CD4-positive, CD25-positive, alpha-beta regulatory T cell (primary cell): ENCODE data around the gene POLRMT. TPM values are rescaled to one million over a fixed set of nuclear protein-coding genes. Genes with fewer than 3 reads are reported as not detected.

Experiments
- ATAC-seq, 2 donors: fragments of 150-1000 bp; cut with Tn5 transposase; one replicate each; pipeline ENCODE4 v1.10.0; 2021; ENCODE audit warnings: low read depth in 2 of 2, moderate number of reproducible peaks in 2 of 2, moderate library complexity in 1 of 2
- DNase-seq, 3 donors: peaks; one replicate each; pipeline versions ENCODE4 v3.0.0 to v3.0.0-alpha.2; 2012 to 2022; ENCODE audit warnings: mixed read lengths in 1 of 3
- H3K27ac ChIP-seq: one replicate; pipeline ENCODE4 v1.7.0; 2013; ENCODE audit warnings: mild to moderate bottlenecking, low read length; ENCODE audit not compliant: insufficient read depth, poor library complexity, severe bottlenecking
- H3K27me3 ChIP-seq: one replicate; pipeline ENCODE4 v1.7.0; 2013; ENCODE audit warnings: low read length; ENCODE audit not compliant: control insufficient read depth, insufficient read depth
- H3K36me3 ChIP-seq: one replicate; pipeline ENCODE4 v1.7.0; 2013; ENCODE audit warnings: mild to moderate bottlenecking, low read length, moderate library complexity; ENCODE audit not compliant: control insufficient read depth, insufficient read depth
- H3K4me1 ChIP-seq: 2 replicates; pipeline ENCODE4 v1.7.0; 2013; ENCODE audit warnings: mild to moderate bottlenecking, low read length; ENCODE audit not compliant: insufficient read depth, control insufficient read depth, poor library complexity, severe bottlenecking
- H3K4me3 ChIP-seq: one replicate; pipeline ENCODE4 v1.7.0; 2013; ENCODE audit warnings: low read depth, mild to moderate bottlenecking, low read length, moderate library complexity
- H3K9me3 ChIP-seq, 2 experiments: 1 replicate in 1 of 2; 2 replicates in 1 of 2; pipeline ENCODE4 v1.7.0; 2013; ENCODE audit warnings: low read length in 2 of 2, mild to moderate bottlenecking in 1 of 2, moderate library complexity in 1 of 2; ENCODE audit not compliant: control insufficient read depth in 2 of 2
- H3K27ac Mint-ChIP-seq, 3 donors: one replicate each; pipeline ENCODE4 v1.8.0; 2020 to 2022; ENCODE audit warnings: mild to moderate bottlenecking in 3 of 3, mixed read lengths in 3 of 3, moderate library complexity in 2 of 3
- H3K27me3 Mint-ChIP-seq: one replicate; pipeline ENCODE4 v1.8.0; 2022; ENCODE audit warnings: mild to moderate bottlenecking, mixed read lengths
- H3K36me3 Mint-ChIP-seq: one replicate; pipeline ENCODE4 v1.8.0; 2020; ENCODE audit warnings: mixed read lengths
- H3K4me1 Mint-ChIP-seq, 4 donors: one replicate each; pipeline ENCODE4 v1.8.0; 2020 to 2022; ENCODE audit warnings: mixed read lengths in 4 of 4, mild to moderate bottlenecking in 1 of 4
- H3K4me3 Mint-ChIP-seq, 4 donors: one replicate each; pipeline ENCODE4 v1.8.0; 2020 to 2022; ENCODE audit warnings: mild to moderate bottlenecking in 4 of 4, mixed read lengths in 4 of 4, moderate library complexity in 3 of 4
- H3K9me3 Mint-ChIP-seq, 7 donors: one replicate each; pipeline ENCODE4 v1.8.0; 2020 to 2022; ENCODE audit warnings: mixed read lengths in 7 of 7, mild to moderate bottlenecking in 3 of 7, moderate library complexity in 2 of 7
- polyA plus RNA-seq, 4 donors: library from polyadenylated mRNA; unstranded; fragments of 300-500 nt; fragmentation: Illumina TruSeq; gene quantifications; one replicate each; pipeline ENCODE4 v1.2.3, GENCODE V29; 2021
- total RNA-seq: library from RNA; stranded (reverse); gene quantifications from one replicate; pipeline ENCODE4 v1.2.3, GENCODE V29; 2022

POLRMT gene
- total and polyA plus RNA-seq, 5 donors from 2014 or later, result 25.4 to 62.9 (median 35.8) TPM

DNA sequence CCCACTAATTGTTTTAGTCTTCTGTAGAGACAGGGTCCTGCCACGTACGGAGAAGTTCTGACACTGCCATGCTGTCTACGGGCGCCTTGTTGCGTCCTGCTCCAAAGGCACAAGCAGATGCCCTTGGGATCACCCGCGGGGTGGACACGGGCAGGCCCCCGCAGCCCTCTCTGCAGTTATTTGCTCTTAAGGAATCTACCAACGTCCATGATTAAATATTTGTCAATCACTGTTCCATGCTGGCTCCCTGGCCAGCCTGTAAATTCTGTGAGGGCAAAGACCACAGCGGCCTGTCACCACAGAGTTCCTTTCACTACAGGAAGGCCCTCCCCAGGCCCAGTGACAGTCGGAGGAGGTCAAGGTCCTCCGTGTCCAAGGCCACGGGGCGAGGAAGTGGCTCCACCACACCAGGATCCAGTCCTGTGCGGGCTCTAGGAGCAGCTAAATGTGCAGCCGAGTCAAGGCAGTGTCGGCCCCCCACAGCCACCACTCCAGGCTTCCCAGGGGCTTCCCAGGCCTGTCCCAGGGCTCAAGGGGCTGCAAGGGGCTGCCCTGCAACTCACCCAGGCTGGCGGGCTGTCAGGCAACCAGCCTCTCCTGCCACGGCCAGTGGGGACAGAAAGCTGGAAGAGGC is 27.6 kb upstream of the POLRMT start:
- Mint-ChIP-seq H3K4me3 (peak overlapping the region; percentile 95 to 99 (median 98)), H3K9me3 (no peaks in the 10 kb centered on the region), H3K27me3 (peaks cover 25% of the 10 kb centered on the region), H3K36me3 (no peaks in the 10 kb centered on the region), H3K4me1 (peaks cover 0 to 63% (median 17%) of the 10 kb centered on the region in 4 donors), H3K27ac (peak overlapping the region; percentile 95 to 98 (median 98))
- ATAC-seq (no peak), DNase-seq (no peak)
- no peaks in the 10 kb centered on the region for H3K9me3 ChIP-seq
- peaks cover 73% of the 10 kb centered on the region for H3K4me1 ChIP-seq
- H3K36me3 ChIP-seq, result peaks cover 4% of the 10 kb centered on the region
- H3K27ac ChIP-seq, result peak overlapping the region; percentile 92
- peak overlapping the region; percentile 78 for H3K4me3 ChIP-seq
- no peaks in the 10 kb centered on the region for H3K27me3 ChIP-seq

DNA sequence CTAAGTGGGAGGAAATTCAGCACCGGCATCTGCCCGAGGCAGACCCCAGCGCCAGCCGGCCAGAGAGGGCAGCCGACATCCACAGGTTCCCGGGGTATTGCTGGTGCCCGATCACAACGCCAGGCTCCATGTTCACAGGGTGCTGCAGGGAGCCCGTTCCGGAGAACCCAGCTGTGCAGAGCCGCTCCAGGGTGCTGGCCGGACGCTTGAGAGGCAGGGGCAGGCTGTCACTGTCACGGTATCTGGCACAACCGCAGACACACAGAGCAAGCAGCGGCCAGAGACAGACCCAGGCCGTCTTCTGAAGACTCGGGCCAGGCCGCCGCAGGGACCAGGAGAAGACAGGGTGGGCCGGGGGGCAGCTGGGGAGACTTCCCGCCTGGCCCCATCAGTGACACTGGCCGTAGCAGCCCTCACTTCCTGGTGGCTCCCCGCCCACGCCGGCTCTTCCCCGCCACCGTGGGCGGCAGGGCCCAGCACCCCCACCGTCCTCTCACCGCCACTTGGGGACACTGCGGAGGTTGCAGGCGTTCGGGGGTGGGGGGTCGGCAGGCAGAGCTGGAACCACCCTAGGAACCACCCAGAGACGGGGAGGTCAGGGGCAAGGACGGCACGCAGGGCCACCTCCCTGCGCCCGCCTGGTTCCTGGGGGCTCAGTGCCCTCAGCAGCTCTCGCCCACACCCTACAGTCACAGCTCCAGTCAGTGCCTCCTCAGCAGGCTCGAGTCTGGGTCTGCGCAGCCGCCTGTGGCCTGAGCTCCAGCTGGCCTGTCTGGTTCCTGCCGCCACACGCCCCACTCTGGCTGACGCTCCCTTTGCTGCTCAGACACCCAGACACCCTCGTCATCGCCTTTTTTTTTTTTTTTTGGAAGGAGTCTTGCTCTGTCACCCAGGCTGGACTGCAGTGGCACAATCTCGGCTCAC is 25.8 kb upstream of the POLRMT start:
- no peaks in the 10 kb centered on the region for H3K9me3 Mint-ChIP-seq
- peak overlapping the region; percentile 95 to 98 (median 98) for H3K27ac Mint-ChIP-seq
- Histone ChIP-seq H3K9me3 (no peaks in the 10 kb centered on the region), H3K4me3 (peak overlapping the region; percentile 44), H3K27ac (peak overlapping the region; percentile 92), H3K4me1 (peaks cover 77% of the 10 kb centered on the region), H3K27me3 (no peaks in the 10 kb centered on the region), H3K36me3 (peaks cover 13% of the 10 kb centered on the region)
- ATAC-seq (no peak), DNase-seq (peak in 1 of 3 donors; percentile 57)
- H3K36me3 Mint-ChIP-seq, result peaks cover 9% of the 10 kb centered on the region
- peaks cover 0 to 70% (median 17%) of the 10 kb centered on the region in 4 donors for H3K4me1 Mint-ChIP-seq
- H3K27me3 Mint-ChIP-seq, result peaks cover 17% of the 10 kb centered on the region
- peak overlapping the region; percentile 95 to 99 (median 98) for H3K4me3 Mint-ChIP-seq

- Histone ChIP-seq H3K27ac (peak overlapping the region; percentile 92), H3K36me3 (peaks cover 19% of the 10 kb centered on the region), H3K27me3 (no peaks in the 10 kb centered on the region), H3K4me3 (no peak overlapping the region), H3K4me1 (peaks cover 69% of the 10 kb centered on the region), H3K9me3 (no peaks in the 10 kb centered on the region)
- ATAC-seq, result no peak
- no peak for DNase-seq
- Mint-ChIP-seq H3K27me3 (peaks cover 13% of the 10 kb centered on the region), H3K36me3 (peaks cover 9% of the 10 kb centered on the region), H3K4me3 (peak overlapping the region in 3 of 4 donors; percentile 21 to 57 (median 55)), H3K9me3 (no peaks in the 10 kb centered on the region), H3K4me1 (peaks cover 0 to 67% (median 17%) of the 10 kb centered on the region in 4 donors), H3K27ac (no peak overlapping the region)
These were observed 24.9 kb upstream of the POLRMT start for GRCh38 chr19:658059-658839.

GRCh38 chr19:657611-658010 is 24.3 kb upstream of the POLRMT start:
- no peaks in the 10 kb centered on the region for H3K27me3 ChIP-seq
- H3K36me3 ChIP-seq, result peaks cover 25% of the 10 kb centered on the region
- ATAC-seq (no peak), DNase-seq (no peak)
- H3K27ac Mint-ChIP-seq, result peak overlapping the region in 1 of 3 donors; percentile 38
- H3K4me3 Mint-ChIP-seq, result peak overlapping the region in 2 of 4 donors; percentile 57 to 81
- H3K4me1 ChIP-seq, result peaks cover 71% of the 10 kb centered on the region
- peaks cover 0 to 67% (median 17%) of the 10 kb centered on the region in 4 donors for H3K4me1 Mint-ChIP-seq
- H3K27ac ChIP-seq, result no peak overlapping the region
- H3K36me3 Mint-ChIP-seq, result peaks cover 9% of the 10 kb centered on the region
- H3K4me3 ChIP-seq, result no peak overlapping the region
- H3K9me3 ChIP-seq, result no peaks in the 10 kb centered on the region
- peaks cover 13% of the 10 kb centered on the region for H3K27me3 Mint-ChIP-seq
- no peaks in the 10 kb centered on the region for H3K9me3 Mint-ChIP-seq

GRCh38 chr19:656751-657559 is 23.6 kb upstream of the POLRMT start:
- no peak for ATAC-seq
- peaks cover 70% of the 10 kb centered on the region for H3K4me1 ChIP-seq
- no peaks in the 10 kb centered on the region for H3K9me3 Mint-ChIP-seq
- peak overlapping the region; percentile 8 for H3K27ac ChIP-seq
- H3K36me3 Mint-ChIP-seq, result peaks cover 9% of the 10 kb centered on the region
- DNase-seq, result no peak
- H3K4me3 Mint-ChIP-seq, result peak overlapping the region in 3 of 4 donors; percentile 32 to 81 (median 35)
- H3K27ac Mint-ChIP-seq, result peak overlapping the region in 1 of 3 donors; percentile 48
- peaks cover 0 to 67% (median 17%) of the 10 kb centered on the region in 4 donors for H3K4me1 Mint-ChIP-seq
- H3K27me3 ChIP-seq, result no peaks in the 10 kb centered on the region
- H3K4me3 ChIP-seq, result no peak overlapping the region
- H3K36me3 ChIP-seq, result peaks cover 32% of the 10 kb centered on the region
- H3K9me3 ChIP-seq, result no peaks in the 10 kb centered on the region
- H3K27me3 Mint-ChIP-seq, result peaks cover 13% of the 10 kb centered on the region

DNA sequence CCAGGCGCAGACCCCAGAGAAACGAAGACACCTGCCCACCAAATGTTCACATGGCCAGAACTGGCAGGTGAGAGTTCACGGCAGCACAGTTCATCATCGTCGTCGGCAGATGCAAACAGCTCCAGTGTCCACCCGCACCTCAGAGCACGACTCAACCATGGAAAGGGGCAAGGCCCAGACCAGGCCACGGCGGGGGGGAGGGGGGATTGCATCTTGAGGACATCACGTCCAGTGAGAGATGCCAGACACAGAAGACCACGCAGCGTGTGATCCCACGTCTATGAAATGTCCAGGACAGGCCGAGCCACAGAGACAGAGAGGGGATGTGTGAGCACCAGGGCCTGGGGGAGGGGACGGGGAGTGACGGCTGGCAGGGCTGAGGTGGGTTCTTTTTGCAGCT is 22.4 kb upstream of the POLRMT start:
- Histone ChIP-seq H3K4me3 (no peak overlapping the region), H3K27me3 (no peaks in the 10 kb centered on the region), H3K36me3 (peaks cover 43% of the 10 kb centered on the region), H3K27ac (peak overlapping the region; percentile 1), H3K4me1 (peaks cover 58% of the 10 kb centered on the region), H3K9me3 (no peaks in the 10 kb centered on the region)
- ATAC-seq (no peak), DNase-seq (no peak)
- Mint-ChIP-seq H3K36me3 (peaks cover 9% of the 10 kb centered on the region), H3K27me3 (peaks cover 4% of the 10 kb centered on the region), H3K4me1 (peaks cover 0 to 62% (median 15%) of the 10 kb centered on the region in 4 donors), H3K4me3 (peak overlapping the region; percentile 44 to 81 (median 80)), H3K27ac (peak overlapping the region in 2 of 3 donors; percentile 58 to 78), H3K9me3 (no peaks in the 10 kb centered on the region)
